CD4-positive, alpha-beta T cell treated with Interleukin-6 for 4 hours (primary cell): Measurements from ENCODE around the gene SCLY.
"Not testable (repeated sequence)": the region's sequence is repeated elsewhere in the genome, so short reads cannot be mapped to it uniquely, and the experiment has no call there.

Experiments used
- DNase-seq: peaks from one replicate; pipeline ENCODE4 v3.0.0-alpha.2; 2020; ENCODE audit warnings: mixed read lengths

SCLY gene

GRCh38 chr2:238040918-238041317 is 19.9 kb upstream of the SCLY start:
- no peak for DNase-seq

- no peak for DNase-seq
Observed at GRCh38 chr2:238042090-238042489, 18.7 kb upstream of the SCLY start.

- DNase-seq: no peak
Observed at GRCh38 chr2:238042849-238043584, 17.8 kb upstream of the SCLY start.

- no peak for DNase-seq
Observed at GRCh38 chr2:238043851-238044250, 16.9 kb upstream of the SCLY start.

GRCh38 chr2:238045575-238045974 is 15.2 kb upstream of the SCLY start:
- no peak for DNase-seq

- DNase-seq: no peak
Observed at GRCh38 chr2:238046725-238047270, 14.0 kb upstream of the SCLY start.

GRCh38 chr2:238053191-238053776 is 7.5 kb upstream of the SCLY start:
- no peak for DNase-seq

GRCh38 chr2:238055841-238056240 is 5.0 kb upstream of the SCLY start:
- no peak for DNase-seq

GRCh38 chr2:238057696-238058575 is 2.9 kb upstream of the SCLY start:
- not testable (repeated sequence) for DNase-seq

- DNase-seq: no peak
Observed at GRCh38 chr2:238059505-238059904, 1.3 kb upstream of the SCLY start.

GRCh38 chr2:238060096-238060541 is 682 bp upstream of the SCLY start:
- no peak for DNase-seq

- peak; percentile 44 for DNase-seq
Observed at GRCh38 chr2:238061315-238062202, 758 bp downstream of the SCLY start.

GRCh38 chr2:238063414-238064189 is 2.8 kb downstream of the SCLY start:
- DNase-seq: no peak

GRCh38 chr2:238064376-238064775 is 3.6 kb downstream of the SCLY start:
- DNase-seq: no peak

GRCh38 chr2:238065071-238065846 is 4.5 kb downstream of the SCLY start:
- DNase-seq: no peak

- no peak for DNase-seq
Observed at GRCh38 chr2:238066218-238066617, 5.4 kb downstream of the SCLY start.

GRCh38 chr2:238066718-238067117 is 5.9 kb downstream of the SCLY start:
- not testable (repeated sequence) for DNase-seq

- DNase-seq: no peak
Observed at GRCh38 chr2:238067939-238068338, 7.1 kb downstream of the SCLY start.

- DNase-seq: peak; percentile 17
Observed at GRCh38 chr2:238069021-238069709, 8.4 kb downstream of the SCLY start.

GRCh38 chr2:238069877-238070276 is 9.1 kb downstream of the SCLY start:
- DNase-seq: no peak
